ENCODE data around the gene SIDT1.

DNA sequence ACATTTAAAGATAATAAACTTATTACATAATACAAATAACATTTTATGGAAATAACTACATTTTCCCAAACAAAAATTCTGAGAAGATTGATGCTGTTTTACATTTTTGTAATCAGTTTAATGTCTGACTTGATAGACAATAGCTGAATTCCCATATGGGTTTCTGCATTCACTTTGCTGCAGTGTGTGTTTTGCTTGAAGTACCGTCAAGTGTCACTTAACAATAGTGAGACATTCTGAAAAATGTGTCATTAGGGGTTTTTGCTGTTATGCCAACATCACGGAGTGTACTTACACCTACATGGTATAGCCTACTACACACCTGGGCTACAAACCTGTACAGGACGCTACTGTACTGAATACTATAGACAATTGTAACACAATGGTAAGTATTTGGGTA, 106.6 kb downstream of the SIDT1 start:
- TF ChIP-seq, protein P1, sequence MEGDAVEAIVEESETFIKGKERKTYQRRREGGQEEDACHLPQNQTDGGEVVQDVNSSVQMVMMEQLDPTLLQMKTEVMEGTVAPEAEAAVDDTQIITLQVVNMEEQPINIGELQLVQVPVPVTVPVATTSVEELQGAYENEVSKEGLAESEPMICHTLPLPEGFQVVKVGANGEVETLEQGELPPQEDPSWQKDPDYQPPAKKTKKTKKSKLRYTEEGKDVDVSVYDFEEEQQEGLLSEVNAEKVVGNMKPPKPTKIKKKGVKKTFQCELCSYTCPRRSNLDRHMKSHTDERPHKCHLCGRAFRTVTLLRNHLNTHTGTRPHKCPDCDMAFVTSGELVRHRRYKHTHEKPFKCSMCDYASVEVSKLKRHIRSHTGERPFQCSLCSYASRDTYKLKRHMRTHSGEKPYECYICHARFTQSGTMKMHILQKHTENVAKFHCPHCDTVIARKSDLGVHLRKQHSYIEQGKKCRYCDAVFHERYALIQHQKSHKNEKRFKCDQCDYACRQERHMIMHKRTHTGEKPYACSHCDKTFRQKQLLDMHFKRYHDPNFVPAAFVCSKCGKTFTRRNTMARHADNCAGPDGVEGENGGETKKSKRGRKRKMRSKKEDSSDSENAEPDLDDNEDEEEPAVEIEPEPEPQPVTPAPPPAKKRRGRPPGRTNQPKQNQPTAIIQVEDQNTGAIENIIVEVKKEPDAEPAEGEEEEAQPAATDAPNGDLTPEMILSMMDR (IDR thresholded peaks at IDR 0.05; ENCODE audit: insufficient read depth, low read length) = no peak
- no peak for TF ChIP-seq POLR2AphosphoS5 (IDR thresholded peaks at IDR 0.05; ENCODE audit: low read depth)

Data from HL-60 (cell line).